ENCODE measurements around the gene LY9. TPM values are rescaled to one million over a fixed set of nuclear protein-coding genes. Genes with fewer than 3 reads are reported as not detected.

Gene LY9
- total and polyA plus RNA-seq, 2 experiments from 2014 or later = not detected

DNA sequence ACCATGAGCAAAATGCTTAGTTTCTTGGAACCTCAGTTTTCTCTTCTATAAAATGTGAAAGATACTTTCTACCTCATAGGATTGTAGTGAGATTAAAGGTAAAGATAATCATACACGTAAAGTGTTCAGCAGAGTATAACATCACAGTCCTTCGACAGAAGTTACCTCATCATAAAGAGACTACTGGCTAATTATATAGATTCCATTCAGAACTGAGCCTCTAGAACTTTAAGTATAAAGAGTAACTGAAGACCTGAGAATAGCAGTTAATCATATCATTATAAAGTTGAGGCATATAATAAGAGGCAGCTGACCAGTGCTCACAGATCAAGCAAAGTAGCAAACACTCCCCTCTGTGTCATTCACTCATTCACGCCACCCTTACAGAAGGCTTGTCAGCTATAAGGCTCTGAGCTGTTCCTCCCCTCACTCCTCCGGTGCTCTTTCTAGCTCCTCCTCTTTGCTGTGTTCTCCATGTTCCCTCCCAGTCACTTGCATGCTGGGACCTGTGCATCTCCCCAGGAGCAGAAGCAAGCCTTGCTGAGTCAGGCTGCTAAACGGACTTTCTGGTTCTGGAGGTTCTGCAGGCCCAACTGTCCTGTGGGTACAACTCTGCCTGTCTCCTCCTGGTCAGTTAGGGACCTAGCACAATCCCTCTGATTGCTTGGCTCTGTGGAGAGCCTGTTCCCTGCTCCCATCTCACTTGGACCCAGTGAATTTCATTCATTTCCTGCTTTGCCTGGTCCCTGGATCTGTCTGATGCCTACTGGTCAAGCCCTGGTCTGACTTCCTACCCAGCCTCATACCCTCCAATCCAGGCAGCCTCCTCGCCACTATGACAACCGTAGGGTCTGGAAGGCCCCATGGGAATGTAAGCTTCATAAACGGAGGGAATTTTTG, 28.3 kb upstream of the LY9 start:
- Histone ChIP-seq H4K20me1 (replicated peaks; ENCODE audit: insufficient read depth) (no peaks in the 10 kb centered on the region), H2AFZ (peak overlapping the region; percentile 68), H3K36me3 (ENCODE audit: insufficient read depth) (0 out of 2 replicates have a peak, but pooled peaks cover 3% of the 10 kb centered on the region), H3K79me2 (replicated peaks; ENCODE audit: insufficient read depth) (no peaks in the 10 kb centered on the region), H3K4me1 (ENCODE audit: insufficient read depth) (no peaks in the 10 kb centered on the region), H3K4me2 (no peak overlapping the region), H3F3A (replicated peaks; ENCODE audit: low read depth) (no peaks in the 10 kb centered on the region), H3K27me3 (ENCODE audit: insufficient read depth) (no peaks in the 10 kb centered on the region), H3K9me2 (ENCODE audit: insufficient read depth) (no peaks in the 10 kb centered on the region), H3K4me3 (no peak overlapping the region), H3K27ac (ENCODE audit: low read depth) (no peak overlapping the region)
- TF ChIP-seq ETS1 (IDR thresholded peaks at IDR 0.05) = no peak
- no peak for TF ChIP-seq STAT1 (IDR thresholded peaks at IDR 0.05; ENCODE audit: unreplicated experiment)
- no peak for TF ChIP-seq JUNB (IDR thresholded peaks at IDR 0.05; ENCODE audit: unreplicated experiment)
- no peak for TF ChIP-seq ZNF331 (CRISPR knock-in tag; IDR thresholded peaks at IDR 0.05; ENCODE audit: low read depth)
- no peak for TF ChIP-seq CREB1 (CRISPR knock-in tag; IDR thresholded peaks at IDR 0.05; ENCODE audit: low read depth)
- TF ChIP-seq ZNF114 (CRISPR knock-in tag; IDR thresholded peaks at IDR 0.05) = no peak
- no peak for TF ChIP-seq NANOG (IDR thresholded peaks at IDR 0.05; ENCODE audit: borderline replicate concordance)
- no peak for TF ChIP-seq CTCF (conservative IDR thresholded peaks at IDR 0.05; ENCODE audit: low read depth in 2 of 2)
- no peak for TF ChIP-seq EZH2 (IDR thresholded peaks at IDR 0.05; ENCODE audit: low read depth, unreplicated experiment)
- no peak for TF ChIP-seq POLR2AphosphoS5 (IDR thresholded peaks at IDR 0.05; ENCODE audit: low read depth)
- no peak for TF ChIP-seq REST (IDR thresholded peaks at IDR 0.05; ENCODE audit: unreplicated experiment)
- no peak for TF ChIP-seq EZH2phosphoT487 (IDR thresholded peaks at IDR 0.05; ENCODE audit: unreplicated experiment)
- no peak for TF ChIP-seq ZNF462 (CRISPR knock-in tag; IDR thresholded peaks at IDR 0.05)
- H3K27me3 Mint-ChIP-seq (ENCODE audit: insufficient read depth, low read depth, poor library complexity) = no peaks in the 10 kb centered on the region
- peaks cover 6% of the 10 kb centered on the region; the same call in 2 of the 3 replicates for H3K4me1 Mint-ChIP-seq
- H3K9me3 Mint-ChIP-seq = no peaks in the 10 kb centered on the region
- H3K4me3 Mint-ChIP-seq = no peak overlapping the region
- H3K27ac Mint-ChIP-seq = no peak overlapping the region
- no peak for DNase-seq (ENCODE audit: low spot score)
- ATAC-seq = peak; percentile 35
- no peaks in the 10 kb centered on the region for H3K36me3 Mint-ChIP-seq (ENCODE audit: low read depth)

Measured in GM23338 (cell line).